GM19099 (cell line): ENCODE data around the gene B4GALT3.

Experiments
- POLR2A ChIP-seq: IDR thresholded peaks from 3 replicates; pipeline ENCODE4 v1.6.1; 2011; ENCODE audit warnings: low read depth; ENCODE audit not compliant: insufficient read length; ENCODE audit errors: extremely low read depth

Gene B4GALT3

GRCh38 chr1:161195171-161195570, 17.9 kb upstream of the B4GALT3 start:
- no peak for TF ChIP-seq POLR2A

- TF ChIP-seq POLR2A, result no peak
Measured at GRCh38 chr1:161193561-161194235, 16.4 kb upstream of the B4GALT3 start.

GRCh38 chr1:161192476-161193465, 15.5 kb upstream of the B4GALT3 start:
- TF ChIP-seq POLR2A, result no peak

- TF ChIP-seq POLR2A, result no peak
Measured at GRCh38 chr1:161191971-161192370, 14.7 kb upstream of the B4GALT3 start.

- TF ChIP-seq POLR2A, result no peak
Measured at GRCh38 chr1:161190962-161191521, 13.7 kb upstream of the B4GALT3 start.

- no peak for TF ChIP-seq POLR2A
Measured at GRCh38 chr1:161189036-161189435, 11.7 kb upstream of the B4GALT3 start.

- TF ChIP-seq POLR2A, result no peak
Measured at GRCh38 chr1:161188381-161188780, 11.1 kb upstream of the B4GALT3 start.

- no peak for TF ChIP-seq POLR2A
Measured at GRCh38 chr1:161187311-161187710, 10.0 kb upstream of the B4GALT3 start.

- TF ChIP-seq POLR2A, result no peak
Measured at GRCh38 chr1:161185732-161186311, 8.5 kb upstream of the B4GALT3 start.

GRCh38 chr1:161185282-161185682, 8.0 kb upstream of the B4GALT3 start:
- peak; percentile 14 for TF ChIP-seq POLR2A

- peak; percentile 13 for TF ChIP-seq POLR2A
Measured at GRCh38 chr1:161182214-161182613, 4.9 kb upstream of the B4GALT3 start.

- no peak for TF ChIP-seq POLR2A
Measured at GRCh38 chr1:161180639-161181038, 3.3 kb upstream of the B4GALT3 start.

- no peak for TF ChIP-seq POLR2A
Measured at GRCh38 chr1:161179698-161180097, 2.4 kb upstream of the B4GALT3 start.

GRCh38 chr1:161177936-161178244, 583 bp upstream of the B4GALT3 start:
- TF ChIP-seq POLR2A, result no peak

GRCh38 chr1:161176468-161177111, 717 bp downstream of the B4GALT3 start:
- no peak for TF ChIP-seq POLR2A
